GM19468 (cell line): ENCODE results near the gene TTC5.
"Not testable (repeated sequence)": the region's sequence is repeated elsewhere in the genome, so short reads cannot be mapped to it uniquely, and the experiment has no call there.

Experiments used
- ATAC-seq: cut with Tn5 transposase; IDR thresholded peaks from one replicate; pipeline ENCODE4 v1.9.1; 2021; ENCODE audit warnings: mild to moderate bottlenecking, moderate library complexity, moderate number of reproducible peaks; ENCODE audit not compliant: unreplicated experiment; ENCODE audit errors: extremely low read depth

The TTC5 gene

DNA sequence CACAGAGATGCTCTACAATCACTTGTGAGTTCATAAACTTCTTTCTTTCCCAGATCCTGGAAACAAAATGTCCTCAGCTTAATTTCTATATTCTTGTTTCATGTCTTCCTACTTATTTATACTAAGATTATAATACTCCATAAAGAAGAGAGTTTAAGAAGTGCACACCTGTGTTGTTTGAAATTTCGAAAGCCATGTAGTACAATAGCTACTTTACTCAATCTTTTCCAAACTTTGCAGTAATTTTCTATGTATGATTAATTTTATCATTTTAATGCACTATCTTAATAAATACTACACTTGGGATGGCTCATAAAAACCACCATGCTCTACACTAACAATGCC lies 300 bp upstream of the TTC5 start:
- no peak for ATAC-seq

DNA sequence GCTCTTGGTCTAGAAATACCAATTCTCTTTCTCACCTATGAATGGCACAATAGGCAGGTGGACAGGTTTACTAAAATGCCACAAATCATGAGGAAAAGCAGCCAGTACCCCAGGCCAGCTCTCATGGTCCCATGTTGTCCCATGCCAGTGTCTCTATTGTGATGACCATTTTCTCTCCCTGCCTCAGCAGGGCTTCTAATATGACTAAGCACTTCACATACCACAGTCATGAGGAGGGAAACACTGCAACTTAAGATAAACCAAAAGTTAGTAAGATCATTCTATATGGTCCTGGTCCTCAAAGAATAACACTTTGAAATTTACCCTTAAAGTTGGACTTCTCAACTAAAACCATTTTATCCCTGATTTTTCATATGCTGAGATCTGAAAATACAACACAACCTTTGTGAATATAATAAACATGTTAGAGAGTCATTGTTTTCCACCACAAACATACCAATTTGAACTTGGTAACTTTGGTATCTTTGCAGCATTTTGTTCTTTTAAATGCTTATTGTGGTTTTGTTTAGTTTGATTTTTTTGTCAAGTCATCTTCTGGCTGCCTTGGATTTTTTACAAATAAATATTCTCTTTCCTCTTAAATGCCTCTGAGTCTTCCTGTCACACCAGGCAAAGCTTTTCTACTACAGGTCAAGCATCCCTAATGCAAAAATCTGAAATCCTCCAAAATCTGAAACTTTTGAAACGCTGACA lies 3.6 kb downstream of the TTC5 start:
- no peak for ATAC-seq

DNA sequence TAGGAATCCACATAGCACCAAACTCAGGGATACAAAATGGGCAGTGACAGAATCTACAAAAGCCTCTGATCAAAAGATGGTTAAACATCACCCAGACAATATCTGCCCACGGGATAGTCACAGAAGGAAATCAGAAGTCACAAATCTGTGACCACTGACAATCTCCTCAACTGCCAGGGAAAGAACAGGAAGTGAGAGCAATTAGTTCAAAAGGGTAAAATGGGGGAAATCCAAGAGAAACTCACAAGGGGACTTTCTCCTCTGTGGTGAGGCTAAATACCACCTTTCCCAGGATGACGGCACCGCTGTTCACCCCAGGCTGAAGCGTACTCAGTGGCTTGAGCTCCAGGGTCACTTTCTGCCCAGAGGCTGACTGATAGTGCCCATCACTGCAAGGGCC lies 10.7 kb downstream of the TTC5 start:
- peak; percentile 68 for ATAC-seq

DNA sequence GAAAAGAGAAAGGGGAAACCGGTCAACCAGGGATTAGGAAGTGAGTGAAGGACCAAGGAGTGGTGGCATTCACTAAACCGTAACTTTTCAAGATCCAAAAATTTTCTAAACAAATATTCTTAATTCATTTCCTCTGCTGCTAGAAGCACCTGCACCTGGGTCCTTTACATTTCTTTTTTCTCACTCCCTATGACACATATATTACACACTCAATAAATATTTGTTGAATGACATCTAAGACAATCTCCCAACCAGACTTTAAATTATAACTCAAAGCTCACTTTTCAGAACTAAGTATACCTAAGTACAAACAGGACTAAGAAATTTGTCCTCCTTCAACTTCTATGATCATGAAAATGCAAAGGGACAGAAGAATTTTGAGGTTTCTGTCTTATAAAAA lies 11.1 kb downstream of the TTC5 start:
- ATAC-seq = no peak

DNA sequence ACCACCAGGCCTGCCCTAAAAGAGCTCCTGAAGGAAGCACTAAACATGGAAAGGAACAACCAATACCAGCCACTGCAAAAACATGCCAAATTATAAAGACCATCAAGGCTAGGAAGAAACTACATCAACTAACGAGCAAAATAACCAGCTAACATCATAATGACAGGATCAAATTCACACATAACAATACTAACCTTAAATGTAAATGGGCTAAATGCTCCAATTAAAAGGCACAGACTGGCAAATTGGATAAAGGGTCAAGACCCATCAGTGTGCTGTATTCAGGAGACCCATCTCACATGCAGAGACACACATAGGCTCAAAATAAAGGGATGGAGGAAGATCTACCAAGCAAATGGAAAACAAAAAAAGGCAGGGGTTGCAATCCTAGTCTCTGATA lies 23.8 kb downstream of the TTC5 start:
- ATAC-seq = not testable (repeated sequence)

DNA sequence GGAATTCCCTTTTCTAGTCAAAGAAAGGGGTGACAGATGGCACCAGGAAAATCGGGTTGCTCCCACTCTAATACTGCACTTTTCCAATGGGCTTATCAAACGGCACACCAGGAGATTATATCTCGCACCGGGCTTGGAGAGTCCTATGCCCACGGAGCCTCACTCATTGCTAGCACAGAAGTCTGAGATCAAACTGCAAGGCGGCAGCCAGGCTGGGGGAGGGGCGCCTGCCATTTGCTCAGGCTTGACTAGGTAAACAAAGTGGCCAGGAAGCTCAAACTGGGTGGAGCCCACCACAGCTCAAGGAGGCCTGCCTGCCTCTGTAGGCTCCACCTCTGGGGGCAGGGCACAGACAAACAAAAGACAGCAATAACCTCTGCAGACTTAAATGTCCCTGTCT lies 25.5 kb downstream of the TTC5 start:
- ATAC-seq = not testable (repeated sequence)

DNA sequence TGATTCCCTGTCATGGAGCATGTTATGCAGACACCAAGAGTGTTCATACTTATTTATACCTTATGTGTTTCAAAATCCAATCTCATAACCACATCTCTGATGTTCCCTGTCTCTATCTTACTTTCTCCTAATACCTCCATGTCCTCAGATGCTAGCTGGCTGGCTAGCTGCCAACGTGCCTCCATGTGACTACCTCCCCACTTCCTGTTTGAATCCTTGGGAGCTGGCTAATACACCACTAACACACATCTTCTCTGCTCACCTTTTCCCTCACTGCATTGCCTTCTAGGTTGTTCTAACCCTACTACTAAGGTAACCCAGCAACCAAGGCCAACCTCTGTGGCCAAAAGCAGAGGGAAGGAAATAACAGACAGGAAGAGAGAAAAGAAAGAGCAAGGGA lies 27.3 kb downstream of the TTC5 start:
- ATAC-seq = no peak

DNA sequence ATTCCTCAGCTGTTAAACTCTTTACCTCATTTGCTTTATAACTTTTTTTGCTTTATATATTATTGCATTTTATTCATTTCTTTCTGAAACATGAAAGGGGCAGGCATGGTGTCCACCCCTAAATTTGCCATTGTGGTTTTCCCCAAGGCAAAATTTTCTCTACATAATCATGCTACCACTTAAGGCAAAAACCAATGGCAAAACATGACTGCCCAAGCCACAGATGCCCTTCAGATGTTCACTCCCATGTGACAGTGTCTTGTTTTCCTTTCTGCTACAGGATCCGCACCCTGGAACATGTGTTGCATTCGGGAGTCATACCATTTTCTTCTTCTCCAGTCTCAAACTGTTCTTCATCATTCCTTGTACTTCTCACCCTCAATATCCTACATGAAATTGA lies 28.3 kb downstream of the TTC5 start:
- ATAC-seq = no peak

DNA sequence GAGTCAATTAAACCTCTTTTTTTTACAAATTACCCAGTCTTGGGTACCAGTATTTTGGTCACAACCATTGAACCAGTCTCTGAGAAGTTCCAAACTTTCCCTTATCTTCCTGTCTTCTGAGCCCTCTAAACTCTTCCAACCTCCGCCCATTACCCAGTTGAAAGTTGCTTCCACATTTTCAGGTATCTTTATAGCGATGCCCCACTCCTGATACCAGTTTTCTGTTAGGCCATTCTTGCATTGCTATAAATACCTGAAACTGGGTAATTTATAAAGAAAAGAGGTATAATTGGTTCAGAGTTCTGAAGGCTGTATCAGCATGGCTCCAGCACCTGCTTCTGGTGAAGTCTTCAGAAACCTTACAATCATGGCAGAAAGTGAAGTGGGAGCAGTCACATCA lies 31.7 kb downstream of the TTC5 start:
- ATAC-seq = no peak

DNA sequence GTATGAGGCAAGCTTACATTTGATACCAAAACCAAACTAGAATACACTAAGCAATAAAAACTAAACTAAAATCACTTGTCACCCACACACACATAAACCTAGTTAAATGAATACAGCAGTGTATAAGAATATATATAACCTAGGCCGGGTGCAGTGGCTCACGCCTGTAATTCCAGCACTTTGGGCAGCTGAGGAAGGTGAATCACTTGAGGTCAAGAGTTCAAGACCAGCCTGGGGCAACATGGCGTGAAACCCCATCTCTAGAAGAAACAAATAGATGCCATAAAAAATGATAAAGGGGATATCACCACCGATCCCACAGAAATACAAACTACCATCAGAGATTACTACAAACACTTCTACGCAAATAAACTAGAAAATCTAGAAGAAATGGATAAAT lies 41.4 kb downstream of the TTC5 start:
- not testable (repeated sequence) for ATAC-seq

DNA sequence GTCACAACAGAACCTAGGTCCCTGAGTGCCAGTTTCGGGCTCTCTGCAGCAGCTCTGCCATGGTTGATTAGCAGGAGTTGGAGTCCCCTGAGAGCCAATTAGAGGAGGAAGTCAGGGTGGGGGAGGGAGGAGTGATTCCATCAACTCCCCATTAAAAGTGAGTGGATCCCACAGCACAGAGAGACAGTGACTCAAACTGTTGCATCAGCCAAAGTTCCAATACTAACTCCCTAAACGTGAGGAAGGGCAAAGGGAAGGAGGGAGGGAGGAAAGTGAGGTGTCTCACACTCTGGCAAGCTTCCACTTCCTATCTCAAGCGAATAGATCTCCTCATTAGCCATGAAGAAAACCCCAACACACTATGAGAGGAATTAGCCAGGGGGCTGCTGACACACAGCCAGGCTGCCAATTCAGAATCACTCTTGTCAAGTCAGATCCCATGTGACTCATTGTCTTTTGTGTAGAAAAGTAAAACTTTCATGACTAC lies 43.1 kb downstream of the TTC5 start:
- ATAC-seq = no peak

DNA sequence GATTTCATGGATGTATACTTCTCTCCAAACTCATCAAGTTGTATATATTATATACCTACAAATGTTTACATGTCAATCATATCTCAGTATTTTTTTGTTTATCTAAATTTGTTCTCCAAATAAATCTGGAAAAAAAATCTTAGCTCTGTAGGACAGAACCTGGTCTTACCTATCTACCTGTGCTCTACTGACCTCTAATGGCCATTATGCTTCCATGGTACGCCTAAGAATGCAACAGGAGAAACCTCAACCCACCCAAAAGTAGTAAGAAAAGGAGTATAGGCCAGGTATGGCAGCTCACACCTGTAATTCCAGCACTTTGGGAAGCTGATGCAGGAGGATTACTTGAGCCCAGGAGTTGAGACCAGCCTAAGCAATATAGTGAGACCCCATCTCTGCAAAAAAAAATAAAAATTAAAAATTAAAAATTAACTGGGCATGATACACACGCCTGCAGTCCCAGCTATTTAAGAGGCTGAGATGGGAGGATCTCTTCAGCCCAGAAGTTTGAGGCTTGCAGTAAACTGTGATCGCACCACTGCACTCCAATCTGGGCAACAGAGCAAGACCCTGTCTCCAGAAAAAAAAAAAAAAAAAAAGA lies 58.0 kb downstream of the TTC5 start:
- no peak for ATAC-seq
